AG04450 (cell line): ENCODE results near the gene TSC22D2. TPM values are rescaled to one million over a fixed set of nuclear protein-coding genes. Genes with fewer than 3 reads are reported as not detected.

Experiments used
- CTCF ChIA-PET: fragments of 300-600, 350-600 bp; formaldehyde crosslinking; extraction: SDS; loops from one replicate; lab custom pipeline; 2022; ENCODE audit warnings: antibody characterized with exemption, inconsistent platforms; lab: Charles Lee
- POLR2A ChIA-PET: fragments of 350-600 bp; formaldehyde crosslinking; extraction: SDS; loops from one replicate; lab custom pipeline; 2021; ENCODE audit warnings: antibody characterized with exemption, inconsistent platforms; lab: Yijun Ruan, JAX
- DNase-seq: peaks from one replicate; pipeline ENCODE4 v3.0.0-alpha.2; 2011; ENCODE audit warnings: low read depth, low spot score
- H3K27ac ChIP-seq: one replicate; pipeline ENCODE4 v1.5.1; 2012; ENCODE audit warnings: low read depth, low read length, control low read depth
- H3K27me3 ChIP-seq: one replicate; pipeline ENCODE4 v1.6.0; 2012; ENCODE audit warnings: low read length; ENCODE audit not compliant: control insufficient read depth, insufficient read depth
- H3K4me3 ChIP-seq: 2 replicates; pipeline ENCODE4 v1.5.1; 2011; ENCODE audit warnings: mild to moderate bottlenecking, low read depth, low read length, control low read depth
- H3K9me3 ChIP-seq: 2 replicates; pipeline ENCODE4 v1.5.1; 2012; ENCODE audit warnings: low read length; ENCODE audit not compliant: control insufficient read depth, insufficient read depth
- polyA plus RNA-seq: library from polyadenylated mRNA; depleted of rRNA; stranded (reverse); fragments of >200 nt; gene quantifications from 2 replicates; pipeline ENCODE4 v1.2.3, GENCODE V29; 2011
- TF ChIP-seq, protein P1 (sequence below): IDR thresholded peaks from 2 replicates; pipeline ENCODE4 v1.5.1; 2011; ENCODE audit warnings: low read depth, low read length, control low read depth, inconsistent platforms

Gene TSC22D2
- polyA plus RNA-seq, 1 experiment, result 28.4 TPM

DNA sequence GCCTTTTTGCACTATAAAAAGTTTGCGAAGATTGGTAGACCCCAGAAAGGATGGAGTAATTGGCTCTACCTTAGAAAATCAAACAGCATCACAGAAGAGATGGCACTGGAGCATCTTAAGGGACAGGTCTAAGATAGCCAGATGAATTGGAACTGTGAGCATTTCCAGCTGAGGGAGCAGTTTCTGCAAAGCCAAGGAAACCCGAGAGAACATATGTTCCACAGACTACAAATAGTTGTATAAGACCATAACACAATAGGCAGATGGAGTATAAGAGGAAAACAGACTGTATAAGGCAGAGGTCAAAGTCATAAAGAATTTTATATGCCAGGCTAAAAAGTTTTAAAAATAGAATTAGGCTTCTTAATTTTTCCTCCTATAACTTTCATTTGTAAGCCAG lies 46.0 kb downstream of the TSC22D2 start:
- ChIA-PET CTCF (no interaction called here), POLR2A (no interaction called here)
- TF ChIP-seq, protein P1, sequence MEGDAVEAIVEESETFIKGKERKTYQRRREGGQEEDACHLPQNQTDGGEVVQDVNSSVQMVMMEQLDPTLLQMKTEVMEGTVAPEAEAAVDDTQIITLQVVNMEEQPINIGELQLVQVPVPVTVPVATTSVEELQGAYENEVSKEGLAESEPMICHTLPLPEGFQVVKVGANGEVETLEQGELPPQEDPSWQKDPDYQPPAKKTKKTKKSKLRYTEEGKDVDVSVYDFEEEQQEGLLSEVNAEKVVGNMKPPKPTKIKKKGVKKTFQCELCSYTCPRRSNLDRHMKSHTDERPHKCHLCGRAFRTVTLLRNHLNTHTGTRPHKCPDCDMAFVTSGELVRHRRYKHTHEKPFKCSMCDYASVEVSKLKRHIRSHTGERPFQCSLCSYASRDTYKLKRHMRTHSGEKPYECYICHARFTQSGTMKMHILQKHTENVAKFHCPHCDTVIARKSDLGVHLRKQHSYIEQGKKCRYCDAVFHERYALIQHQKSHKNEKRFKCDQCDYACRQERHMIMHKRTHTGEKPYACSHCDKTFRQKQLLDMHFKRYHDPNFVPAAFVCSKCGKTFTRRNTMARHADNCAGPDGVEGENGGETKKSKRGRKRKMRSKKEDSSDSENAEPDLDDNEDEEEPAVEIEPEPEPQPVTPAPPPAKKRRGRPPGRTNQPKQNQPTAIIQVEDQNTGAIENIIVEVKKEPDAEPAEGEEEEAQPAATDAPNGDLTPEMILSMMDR, result no peak
- DNase-seq, result no peak
- no peak overlapping the region for H3K27ac ChIP-seq
- H3K4me3 ChIP-seq, result no peak overlapping the region
- no peaks in the 10 kb centered on the region for H3K27me3 ChIP-seq
- no peaks in the 10 kb centered on the region for H3K9me3 ChIP-seq

DNA sequence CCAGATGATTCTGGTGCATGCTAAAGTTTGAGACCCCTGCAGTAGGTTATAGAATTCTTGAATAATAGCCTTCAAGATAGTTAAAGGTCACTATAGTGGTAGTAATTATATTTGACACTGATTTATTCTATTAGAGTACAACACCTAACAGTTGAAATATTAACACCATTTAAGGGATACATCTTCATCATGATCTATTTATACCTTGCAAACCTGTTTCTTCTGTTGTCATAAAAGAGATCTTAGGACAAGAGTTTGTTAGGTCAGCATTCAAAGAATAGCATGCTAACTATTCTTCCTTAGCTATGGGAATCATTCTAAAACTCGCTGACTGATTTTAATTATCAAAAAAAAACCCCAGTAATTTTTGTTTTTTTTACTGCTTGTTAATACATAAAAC lies 46.5 kb downstream of the TSC22D2 start:
- Histone ChIP-seq H3K27ac (no peak overlapping the region), H3K4me3 (no peak overlapping the region), H3K9me3 (no peaks in the 10 kb centered on the region), H3K27me3 (no peaks in the 10 kb centered on the region)
- TF ChIP-seq, protein P1, result no peak
- no peak for DNase-seq
- POLR2A ChIA-PET, result no interaction called here
- CTCF ChIA-PET, result no interaction called here

- POLR2A ChIA-PET, result no interaction called here
- no peak overlapping the region for H3K4me3 ChIP-seq
- CTCF ChIA-PET, result interaction anchor here (0.5 kb wide), 1 partner anchor 549 kb away, joined by 8 read pairs; no protein-coding TSS in a partner anchor
- H3K27ac ChIP-seq, result no peak overlapping the region
- no peaks in the 10 kb centered on the region for H3K27me3 ChIP-seq
- DNase-seq, result no peak
- no peaks in the 10 kb centered on the region for H3K9me3 ChIP-seq
- TF ChIP-seq, protein P1, result no peak
These were observed 47.2 kb downstream of the TSC22D2 start for GRCh38 chr3:150455341-150455740.

GRCh38 chr3:150458001-150458400 lies 49.9 kb downstream of the TSC22D2 start:
- ChIA-PET CTCF (no interaction called here), POLR2A (no interaction called here)
- Histone ChIP-seq H3K27ac (no peak overlapping the region), H3K9me3 (no peaks in the 10 kb centered on the region), H3K4me3 (no peak overlapping the region), H3K27me3 (no peaks in the 10 kb centered on the region)
- DNase-seq, result no peak
- TF ChIP-seq, protein P1, result no peak

DNA sequence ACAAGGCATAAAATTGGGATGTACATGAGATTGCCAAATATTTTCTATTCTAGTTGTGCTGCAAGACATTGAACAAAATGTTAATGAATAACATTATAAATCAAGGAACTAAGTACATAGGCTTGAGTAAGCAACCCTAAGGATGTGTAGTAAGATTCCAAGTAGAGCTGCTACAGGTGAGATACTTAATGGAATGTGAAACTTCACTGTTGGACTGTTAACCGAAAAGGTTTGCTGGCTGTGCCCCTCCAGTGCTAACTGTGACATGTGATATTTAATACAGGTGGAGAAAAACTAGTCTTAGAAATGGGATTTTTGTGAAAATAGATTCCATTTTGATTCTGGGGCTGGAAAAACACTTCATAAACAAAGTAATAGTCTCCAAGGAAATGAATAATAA lies 52.4 kb downstream of the TSC22D2 start:
- Histone ChIP-seq H3K27ac (no peak overlapping the region), H3K27me3 (no peaks in the 10 kb centered on the region), H3K9me3 (no peaks in the 10 kb centered on the region), H3K4me3 (no peak overlapping the region)
- TF ChIP-seq, protein P1, result no peak
- DNase-seq, result no peak
- CTCF ChIA-PET, result no interaction called here
- POLR2A ChIA-PET, result no interaction called here
